ENCODE data around the gene CLCA2.
"Not testable (repeated sequence)": the region's sequence is repeated elsewhere in the genome, so short reads cannot be mapped to it uniquely, and the experiment has no call there.

The CLCA2 gene

DNA sequence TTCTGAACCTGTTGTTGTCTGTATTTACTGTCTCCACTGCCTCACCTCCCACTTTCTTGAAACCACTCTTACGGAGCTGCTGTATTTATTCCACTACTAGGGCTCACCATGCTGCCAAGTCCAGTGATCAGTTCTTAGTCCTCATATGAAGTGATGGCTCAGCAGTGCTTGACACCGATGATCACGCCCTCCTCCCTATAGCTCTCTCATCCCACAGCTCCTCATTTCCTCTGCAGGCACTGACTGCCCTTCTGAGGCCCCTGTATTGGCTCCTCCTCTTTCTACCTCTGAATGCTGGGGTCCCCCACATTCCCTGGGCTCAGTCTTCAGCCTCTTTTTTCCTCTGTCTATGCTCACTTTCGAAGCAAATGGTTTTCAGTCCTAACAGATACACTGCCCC, 48.2 kb downstream of the CLCA2 start:
- DNase-seq (ENCODE audit: low spot score), result no peak

DNA sequence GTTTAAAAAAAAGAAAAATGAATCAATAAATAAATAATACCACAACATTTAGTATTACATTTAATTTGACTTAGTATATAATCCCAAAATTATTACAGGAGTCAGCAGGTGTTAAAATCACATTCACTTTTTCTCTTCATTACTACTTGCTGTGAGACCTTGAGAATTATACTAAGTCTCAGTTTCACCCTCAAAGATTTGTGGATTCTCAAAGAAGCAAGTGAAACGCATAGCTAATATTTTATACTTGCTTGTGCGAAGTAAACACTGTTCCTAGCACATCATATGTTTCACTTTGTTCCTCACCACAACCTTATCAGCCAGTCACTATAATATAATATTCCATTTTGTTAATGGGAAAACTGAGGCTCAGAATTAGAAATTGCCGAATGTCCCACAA, 48.8 kb downstream of the CLCA2 start:
- DNase-seq (ENCODE audit: low spot score), result no peak

GRCh38 chr1:86477256-86477655, 53.3 kb downstream of the CLCA2 start:
- DNase-seq (ENCODE audit: low spot score), result no peak

GRCh38 chr1:86477682-86478081, 53.7 kb downstream of the CLCA2 start:
- no peak for DNase-seq (ENCODE audit: low spot score)

DNA sequence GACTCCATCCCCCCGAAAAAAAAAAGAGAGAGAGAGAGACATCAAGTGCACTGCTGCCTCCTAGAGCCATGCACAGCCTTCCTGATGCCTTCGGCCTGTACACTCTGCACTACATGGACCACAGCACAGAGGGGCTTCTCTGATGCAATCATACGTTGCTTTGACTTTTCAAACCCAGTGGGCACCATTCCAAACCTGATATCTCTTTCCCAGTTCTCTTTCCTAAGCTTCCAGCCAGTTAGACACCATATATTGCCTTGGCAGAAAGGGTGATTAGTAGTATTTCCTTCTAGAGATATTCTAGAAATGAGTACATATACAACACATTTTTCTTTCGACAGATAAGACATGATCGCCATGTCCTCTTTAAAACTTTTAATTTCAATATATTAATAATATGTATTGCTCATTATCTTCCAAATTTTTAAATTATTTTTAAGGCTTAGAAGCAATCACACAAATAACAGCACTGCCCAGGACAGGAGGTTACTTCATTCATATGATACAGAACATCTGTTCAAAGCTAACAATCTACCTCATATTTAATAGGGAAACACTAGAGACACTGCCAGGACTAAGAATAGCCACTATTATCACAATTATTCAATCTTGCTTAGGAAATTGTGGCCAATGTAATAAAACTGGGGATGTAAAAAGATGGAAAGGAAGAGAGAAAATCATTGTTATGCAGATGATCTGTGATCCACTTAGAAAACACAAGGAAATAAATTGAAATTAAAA, 54.6 kb downstream of the CLCA2 start:
- DNase-seq (ENCODE audit: low spot score), result no peak

DNA sequence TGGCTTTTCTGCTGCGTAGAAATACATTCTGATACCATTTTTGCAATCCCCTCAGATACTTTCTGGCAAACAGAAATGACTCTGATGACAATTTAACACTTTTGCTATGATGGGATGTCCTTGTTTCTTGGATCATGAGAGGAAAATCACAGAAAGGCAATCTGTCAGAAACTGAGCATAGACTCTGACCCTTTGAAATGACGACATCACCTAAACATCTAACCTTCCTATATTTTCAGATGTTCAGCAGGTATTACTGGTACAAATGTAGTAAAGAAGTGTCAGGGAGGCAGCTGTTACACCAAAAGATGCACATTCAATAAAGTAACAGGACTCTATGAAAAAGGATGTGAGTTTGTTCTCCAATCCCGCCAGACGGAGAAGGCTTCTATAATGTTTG, 58.0 kb downstream of the CLCA2 start:
- DNase-seq (ENCODE audit: low spot score), result no peak

- no peak for DNase-seq (ENCODE audit: low spot score)
Measured at GRCh38 chr1:86487131-86487810, 63.3 kb downstream of the CLCA2 start.

DNA sequence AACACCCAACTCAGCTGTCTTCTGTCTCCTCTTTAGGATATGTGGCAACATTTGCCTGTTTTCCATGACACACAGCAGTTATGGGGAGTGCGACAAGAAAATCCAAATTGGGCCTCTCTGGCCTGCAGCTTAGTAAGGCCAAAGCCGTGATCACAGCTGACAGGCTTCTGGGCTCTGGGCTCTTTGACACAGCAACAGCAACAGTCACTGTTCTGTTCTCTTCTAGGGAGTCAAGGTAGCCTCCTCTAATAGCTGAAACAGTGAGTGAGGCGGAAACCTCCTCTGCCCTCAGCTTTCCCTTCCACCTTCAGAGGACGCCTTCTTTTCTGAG, 63.8 kb downstream of the CLCA2 start:
- DNase-seq (ENCODE audit: low spot score), result no peak

DNA sequence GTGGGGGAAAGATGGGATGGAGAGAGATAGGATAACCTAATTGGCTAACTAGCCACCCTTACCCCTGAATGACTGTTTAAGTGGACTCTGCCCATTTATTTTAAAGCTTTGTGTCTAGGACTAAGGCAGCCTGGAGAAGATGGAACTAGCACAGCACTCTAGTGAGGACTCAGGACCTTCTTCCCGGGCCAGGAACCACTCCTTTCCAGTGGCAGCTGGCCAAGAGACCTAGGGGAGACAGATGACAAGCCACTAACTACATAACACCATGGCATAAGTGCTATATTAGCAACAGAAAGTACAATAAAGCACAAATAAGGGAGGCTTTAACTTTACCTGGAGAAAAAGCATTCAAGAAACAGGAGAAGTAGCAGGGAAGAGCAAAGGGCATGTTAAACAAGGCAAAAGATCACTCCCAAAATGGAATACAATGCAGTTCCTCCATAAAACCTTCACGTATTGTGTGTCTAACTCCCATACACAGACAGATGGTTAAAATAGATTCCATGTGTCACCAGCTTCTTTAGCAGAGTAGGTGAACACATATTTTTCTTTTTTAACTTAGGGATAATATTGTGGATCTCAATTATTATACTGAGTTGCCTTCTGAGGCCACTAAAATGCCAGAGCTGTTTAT, 65.4 kb downstream of the CLCA2 start:
- DNase-seq (ENCODE audit: low spot score), result no peak

DNA sequence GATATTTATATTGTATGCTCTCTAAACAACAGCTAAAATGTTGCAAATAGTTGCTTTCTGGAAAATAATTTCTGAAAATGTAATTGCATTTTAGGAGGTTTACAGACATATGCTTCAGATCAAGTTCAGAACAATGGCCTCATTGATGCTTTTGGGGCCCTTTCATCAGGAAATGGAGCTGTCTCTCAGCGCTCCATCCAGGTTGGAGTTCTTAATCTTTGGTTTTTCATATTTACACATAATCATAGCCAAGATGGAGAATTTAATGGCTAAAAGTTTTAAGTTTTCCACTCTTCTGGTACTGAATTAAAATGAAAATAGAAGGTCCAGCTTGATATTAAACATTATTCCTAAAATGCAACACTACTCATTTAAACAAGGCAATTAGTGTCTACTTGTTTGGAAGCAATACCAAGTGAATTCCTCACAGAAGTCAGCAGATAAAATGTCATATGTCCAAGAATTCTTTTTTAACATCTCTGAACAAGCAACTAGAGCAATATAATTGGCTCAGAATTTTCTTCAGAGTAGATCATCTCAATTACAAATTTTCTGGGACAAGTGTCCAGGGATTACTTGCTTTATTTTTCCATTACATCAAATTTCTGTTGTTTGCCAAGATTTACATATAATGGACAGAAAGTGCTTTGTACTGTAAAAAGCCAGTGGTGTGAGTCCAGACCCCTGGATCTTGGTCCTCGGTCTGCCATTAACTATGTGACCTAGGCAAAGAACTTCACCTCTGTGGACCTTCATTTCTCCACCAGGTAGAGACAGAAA, 67.4 kb downstream of the CLCA2 start:
- DNase-seq (ENCODE audit: low spot score), result no peak

GRCh38 chr1:86498281-86498680, 74.3 kb downstream of the CLCA2 start:
- no peak for DNase-seq (ENCODE audit: low spot score)

DNA sequence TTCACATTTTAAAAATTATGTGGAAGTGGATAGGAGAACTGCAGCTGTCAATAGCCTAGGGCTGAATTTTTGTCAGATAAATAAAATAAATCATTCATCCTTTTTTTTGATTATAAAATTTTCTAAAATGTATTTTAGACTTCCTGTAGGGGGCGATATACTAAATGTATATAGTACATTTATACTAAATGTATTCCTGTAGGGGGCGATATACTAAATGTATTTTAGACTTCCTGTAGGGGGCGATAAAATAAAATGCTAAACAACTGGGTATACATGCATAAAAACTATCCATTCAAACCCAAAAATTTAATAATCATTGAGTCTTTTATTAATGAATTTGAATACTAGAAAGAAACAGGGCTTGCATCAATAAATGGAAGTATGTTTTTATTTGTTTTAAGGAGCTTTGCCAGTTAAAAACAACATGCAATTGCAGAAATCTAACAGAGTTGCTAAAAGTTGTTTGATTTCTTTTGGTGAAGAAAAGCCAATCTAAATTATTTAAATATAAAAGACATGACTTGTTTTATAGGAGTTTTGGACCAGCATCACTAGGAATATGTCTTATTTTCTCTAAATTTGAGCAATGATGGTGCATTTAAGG, 76.1 kb downstream of the CLCA2 start:
- DNase-seq (ENCODE audit: low spot score), result no peak

GRCh38 chr1:86500714-86501113, 76.7 kb downstream of the CLCA2 start:
- DNase-seq (ENCODE audit: low spot score), result no peak

DNA sequence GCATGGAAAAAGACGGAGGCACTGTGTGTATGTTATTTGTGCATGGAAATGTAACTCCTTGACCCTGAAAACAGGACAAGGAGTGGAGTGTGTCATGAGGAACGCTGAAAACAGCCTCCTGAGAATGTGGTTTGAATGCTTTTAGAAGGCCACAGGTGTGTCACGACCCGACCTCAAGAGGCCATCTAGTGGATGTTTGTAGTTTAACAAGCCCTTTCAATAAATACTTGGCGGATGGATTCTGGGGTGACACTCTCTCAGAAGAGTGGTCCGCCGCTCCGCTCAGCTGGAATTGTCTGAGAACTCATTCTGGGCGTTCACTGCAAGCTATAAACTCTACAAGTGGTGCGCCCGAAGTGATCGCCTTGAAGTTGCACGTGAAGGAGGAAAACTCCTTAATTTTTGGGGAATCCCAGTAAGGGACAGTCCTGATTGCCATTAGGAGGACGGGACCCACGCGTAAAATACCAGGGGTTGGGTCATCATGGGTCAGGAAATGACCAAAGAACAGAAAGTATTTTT, 78.2 kb downstream of the CLCA2 start:
- DNase-seq (ENCODE audit: low spot score), result not testable (repeated sequence)

GRCh38 chr1:86502721-86503405, 78.9 kb downstream of the CLCA2 start:
- DNase-seq (ENCODE audit: low spot score), result no peak

DNA sequence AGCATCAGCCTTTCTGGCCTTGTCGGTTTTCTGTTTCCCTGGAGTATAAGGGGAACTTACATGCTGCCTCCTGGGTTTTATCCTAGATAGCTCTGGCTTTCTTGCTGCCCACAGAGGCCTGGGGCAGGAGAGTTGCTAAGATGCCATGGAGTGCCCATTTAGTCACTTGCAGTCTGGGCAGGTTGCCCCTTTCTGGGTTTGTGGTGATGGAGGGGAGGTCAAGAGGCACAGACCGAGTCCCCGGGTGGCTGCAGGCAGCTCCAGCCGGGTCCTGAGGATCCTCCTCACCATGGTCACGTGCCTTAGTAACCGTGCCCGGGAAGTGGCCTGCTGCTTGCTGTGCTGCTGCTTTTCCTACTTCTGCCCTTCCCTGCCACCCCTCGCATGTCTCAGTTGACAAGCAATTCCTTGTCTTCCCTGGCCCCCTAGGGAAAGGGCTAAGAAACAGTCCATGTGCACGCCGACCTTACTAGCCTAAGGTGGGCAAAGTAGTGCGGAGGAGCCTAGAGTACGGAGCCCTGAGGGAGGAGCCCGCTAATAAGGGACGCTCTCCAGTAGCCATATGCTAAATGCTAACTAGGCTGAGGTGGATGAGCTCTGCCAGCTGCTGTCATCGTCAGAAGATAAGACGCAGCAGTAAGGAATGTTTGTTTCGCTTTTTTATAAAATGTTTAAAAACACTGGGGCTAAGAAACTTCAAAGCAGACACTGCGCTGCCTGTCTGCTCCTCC, 79.6 kb downstream of the CLCA2 start:
- DNase-seq (ENCODE audit: low spot score), result no peak

DNA sequence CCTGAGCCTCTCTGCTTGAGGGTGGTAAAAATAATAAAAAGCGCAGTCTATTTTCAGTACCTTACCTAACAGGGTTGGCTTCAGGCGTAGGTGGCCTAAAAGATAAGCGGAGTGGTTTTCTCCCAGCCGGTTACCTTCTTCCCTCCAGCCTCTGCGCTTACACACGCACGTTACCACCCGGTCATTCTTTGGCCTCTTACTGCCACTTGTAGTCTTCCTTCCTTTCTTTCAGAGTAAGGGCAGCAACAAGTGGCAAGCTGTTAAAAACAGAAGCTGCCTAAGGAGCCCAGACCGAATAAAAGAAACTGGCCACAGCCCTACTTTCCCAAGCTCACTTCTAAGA, 80.1 kb downstream of the CLCA2 start:
- DNase-seq (ENCODE audit: low spot score), result no peak

DNA sequence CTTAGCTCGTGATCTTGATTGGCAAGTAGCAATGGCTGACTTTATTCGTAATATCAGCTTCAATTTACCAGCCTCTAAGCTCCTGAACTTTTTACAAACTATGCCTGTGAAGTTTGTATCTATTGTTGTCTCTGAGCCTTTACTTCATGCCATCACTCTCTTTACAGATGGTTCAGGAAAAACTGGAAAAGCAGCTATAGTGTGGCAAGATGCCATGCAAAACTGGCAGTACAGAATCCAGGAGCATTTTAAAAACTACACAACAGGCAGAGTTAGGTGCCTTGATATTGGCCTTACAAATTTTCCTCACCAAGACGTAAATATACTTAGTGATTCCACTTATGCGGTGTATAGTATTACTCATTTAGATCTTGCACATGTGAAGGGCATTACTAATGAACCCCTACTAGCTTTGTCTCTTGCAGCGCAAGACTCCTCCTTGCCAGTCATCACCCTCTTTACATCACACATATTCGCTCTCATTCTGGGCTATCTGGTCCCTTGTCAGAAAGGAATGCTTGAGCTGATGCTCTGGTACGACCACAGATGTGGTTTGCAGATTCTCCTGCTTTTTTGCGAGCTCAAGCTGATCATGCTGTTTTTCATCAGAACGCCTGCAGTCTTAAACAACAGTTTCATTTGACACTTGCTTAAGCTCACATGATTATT, 81.1 kb downstream of the CLCA2 start:
- DNase-seq (ENCODE audit: low spot score), result no peak

DNA sequence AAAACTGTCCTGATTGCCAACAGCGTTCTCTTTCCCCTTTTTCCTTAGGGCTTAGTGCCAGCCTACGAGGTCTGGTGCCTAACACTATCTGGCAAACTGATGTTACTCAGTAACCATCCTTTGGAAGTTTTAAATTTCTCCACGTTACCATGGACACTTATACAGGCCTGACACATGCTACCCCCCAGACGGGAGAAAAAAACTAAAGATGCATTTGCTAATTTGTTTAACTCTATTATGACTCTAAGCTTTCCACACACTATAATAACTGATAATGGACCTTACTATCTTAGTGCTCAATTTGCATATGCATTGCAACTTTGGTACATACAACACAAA, 81.6 kb downstream of the CLCA2 start:
- no peak for DNase-seq (ENCODE audit: low spot score)
